ENCODE results near the gene NRG3.

The NRG3 gene

GRCh38 chr10:82438277-82438676, 563.3 kb downstream of the NRG3 start:
- ATAC-seq, result no peak
- TF ChIP-seq SNAI2 (CRISPR knock-in tag; IDR thresholded peaks at IDR 0.05) (no peak), TCF4 (CRISPR knock-in tag; IDR thresholded peaks at IDR 0.05; ENCODE audit: borderline replicate concordance) (no peak), ISL1 (CRISPR knock-in tag; IDR thresholded peaks at IDR 0.05) (no peak), BACH2 (CRISPR knock-in tag; IDR thresholded peaks at IDR 0.05; ENCODE audit: borderline replicate concordance) (no peak), CSDC2 (CRISPR knock-in tag; IDR thresholded peaks at IDR 0.05) (no peak), PPARA (CRISPR knock-in tag; IDR thresholded peaks at IDR 0.05; ENCODE audit: borderline replicate concordance) (no peak), TOX (CRISPR knock-in tag; IDR thresholded peaks at IDR 0.05; ENCODE audit: borderline replicate concordance) (no peak), CREB5 (CRISPR knock-in tag; IDR thresholded peaks at IDR 0.05; ENCODE audit: low read depth) (no peak), ZFP30 (CRISPR knock-in tag; IDR thresholded peaks at IDR 0.05) (no peak), ARNTL (CRISPR knock-in tag; IDR thresholded peaks at IDR 0.05; ENCODE audit: borderline replicate concordance, low read depth) (no peak), GLIS3 (CRISPR knock-in tag; IDR thresholded peaks at IDR 0.05) (no peak), ZC3H10 (CRISPR knock-in tag; IDR thresholded peaks at IDR 0.05) (no peak), ESRRG (CRISPR knock-in tag; IDR thresholded peaks at IDR 0.05) (no peak), OSR1 (CRISPR knock-in tag; IDR thresholded peaks at IDR 0.05) (no peak), POU6F1 (CRISPR knock-in tag; IDR thresholded peaks at IDR 0.05; ENCODE audit: borderline replicate concordance, low read depth) (no peak), ZFP3 (CRISPR knock-in tag; IDR thresholded peaks at IDR 0.05) (no peak)
- TF ChIP-seq, protein P1, sequence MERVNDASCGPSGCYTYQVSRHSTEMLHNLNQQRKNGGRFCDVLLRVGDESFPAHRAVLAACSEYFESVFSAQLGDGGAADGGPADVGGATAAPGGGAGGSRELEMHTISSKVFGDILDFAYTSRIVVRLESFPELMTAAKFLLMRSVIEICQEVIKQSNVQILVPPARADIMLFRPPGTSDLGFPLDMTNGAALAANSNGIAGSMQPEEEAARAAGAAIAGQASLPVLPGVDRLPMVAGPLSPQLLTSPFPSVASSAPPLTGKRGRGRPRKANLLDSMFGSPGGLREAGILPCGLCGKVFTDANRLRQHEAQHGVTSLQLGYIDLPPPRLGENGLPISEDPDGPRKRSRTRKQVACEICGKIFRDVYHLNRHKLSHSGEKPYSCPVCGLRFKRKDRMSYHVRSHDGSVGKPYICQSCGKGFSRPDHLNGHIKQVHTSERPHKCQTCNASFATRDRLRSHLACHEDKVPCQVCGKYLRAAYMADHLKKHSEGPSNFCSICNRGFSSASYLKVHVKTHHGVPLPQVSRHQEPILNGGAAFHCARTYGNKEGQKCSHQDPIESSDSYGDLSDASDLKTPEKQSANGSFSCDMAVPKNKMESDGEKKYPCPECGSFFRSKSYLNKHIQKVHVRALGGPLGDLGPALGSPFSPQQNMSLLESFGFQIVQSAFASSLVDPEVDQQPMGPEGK (CRISPR knock-in tag; IDR thresholded peaks at IDR 0.05; ENCODE audit: borderline replicate concordance), result no peak
- TF ChIP-seq, protein P2, sequence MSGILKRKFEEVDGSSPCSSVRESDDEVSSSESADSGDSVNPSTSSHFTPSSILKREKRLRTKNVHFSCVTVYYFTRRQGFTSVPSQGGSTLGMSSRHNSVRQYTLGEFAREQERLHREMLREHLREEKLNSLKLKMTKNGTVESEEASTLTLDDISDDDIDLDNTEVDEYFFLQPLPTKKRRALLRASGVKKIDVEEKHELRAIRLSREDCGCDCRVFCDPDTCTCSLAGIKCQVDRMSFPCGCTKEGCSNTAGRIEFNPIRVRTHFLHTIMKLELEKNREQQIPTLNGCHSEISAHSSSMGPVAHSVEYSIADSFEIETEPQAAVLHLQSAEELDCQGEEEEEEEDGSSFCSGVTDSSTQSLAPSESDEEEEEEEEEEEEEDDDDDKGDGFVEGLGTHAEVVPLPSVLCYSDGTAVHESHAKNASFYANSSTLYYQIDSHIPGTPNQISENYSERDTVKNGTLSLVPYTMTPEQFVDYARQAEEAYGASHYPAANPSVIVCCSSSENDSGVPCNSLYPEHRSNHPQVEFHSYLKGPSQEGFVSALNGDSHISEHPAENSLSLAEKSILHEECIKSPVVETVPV (CRISPR knock-in tag; IDR thresholded peaks at IDR 0.05), result no peak

- ATAC-seq, result no peak
- TF ChIP-seq RARB (CRISPR knock-in tag; IDR thresholded peaks at IDR 0.05) (no peak), ZNF565 (CRISPR knock-in tag; conservative IDR thresholded peaks at IDR 0.05; ENCODE audit: low read depth) (no peak), ISL1 (CRISPR knock-in tag; IDR thresholded peaks at IDR 0.05) (no peak), TCF4 (CRISPR knock-in tag; IDR thresholded peaks at IDR 0.05; ENCODE audit: borderline replicate concordance) (no peak), ZNF70 (CRISPR knock-in tag; IDR thresholded peaks at IDR 0.05) (no peak), TSHZ2 (CRISPR knock-in tag; IDR thresholded peaks at IDR 0.05) (no peak), ARNTL (CRISPR knock-in tag; IDR thresholded peaks at IDR 0.05; ENCODE audit: borderline replicate concordance, low read depth) (no peak), GLIS3 (CRISPR knock-in tag; IDR thresholded peaks at IDR 0.05) (no peak), ZFP30 (CRISPR knock-in tag; IDR thresholded peaks at IDR 0.05) (no peak), BACH2 (CRISPR knock-in tag; IDR thresholded peaks at IDR 0.05; ENCODE audit: borderline replicate concordance) (no peak), ZFP3 (CRISPR knock-in tag; IDR thresholded peaks at IDR 0.05) (no peak), CSDC2 (CRISPR knock-in tag; IDR thresholded peaks at IDR 0.05) (no peak), POU6F1 (CRISPR knock-in tag; IDR thresholded peaks at IDR 0.05; ENCODE audit: borderline replicate concordance, low read depth) (no peak), SNAI2 (CRISPR knock-in tag; IDR thresholded peaks at IDR 0.05) (no peak), CREB5 (CRISPR knock-in tag; IDR thresholded peaks at IDR 0.05; ENCODE audit: low read depth) (no peak), PPARA (CRISPR knock-in tag; IDR thresholded peaks at IDR 0.05; ENCODE audit: borderline replicate concordance) (no peak), ZC3H10 (CRISPR knock-in tag; IDR thresholded peaks at IDR 0.05) (no peak)
- TF ChIP-seq, protein P2 (CRISPR knock-in tag; IDR thresholded peaks at IDR 0.05), result no peak
- TF ChIP-seq, protein P1 (CRISPR knock-in tag; IDR thresholded peaks at IDR 0.05; ENCODE audit: borderline replicate concordance), result no peak
Observed at GRCh38 chr10:82440775-82441174, 565.8 kb downstream of the NRG3 start.
